ENCODE measurements around the gene SLC66A2.

SLC66A2 gene

DNA sequence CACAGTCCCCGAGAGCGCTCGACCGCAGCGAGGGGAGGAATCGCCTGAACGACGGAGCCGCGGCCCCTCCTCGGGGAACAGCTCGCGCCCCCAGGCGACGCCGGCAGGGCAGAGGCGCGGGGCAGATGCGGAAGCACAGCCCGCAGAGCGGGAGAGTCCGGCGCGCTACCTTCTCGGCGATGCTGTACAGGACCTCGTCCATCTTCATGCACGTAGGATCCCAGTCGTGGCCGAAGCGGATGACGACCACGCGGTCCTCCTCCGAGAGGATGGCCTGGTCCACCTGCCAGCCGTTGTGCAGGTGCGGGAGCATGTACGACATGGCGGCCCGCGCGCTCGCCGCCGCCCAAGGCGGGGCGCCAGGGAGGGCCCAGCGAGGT lies 36.6 kb upstream of the SLC66A2 start:
- Mint-ChIP-seq H3K27ac (peak overlapping the region; percentile 95 to 98 (median 98)), H3K4me1 (peaks cover 22% of the 10 kb centered on the region), H3K4me3 (peak overlapping the region; percentile 91 to 97 (median 95)), H3K27me3 (ENCODE audit: low read depth) (no peaks in the 10 kb centered on the region), H3K9me3 (no peaks in the 10 kb centered on the region), H3K36me3 (ENCODE audit: low read depth) (peaks cover 21% of the 10 kb centered on the region)
- TF ChIP-seq, protein P1, sequence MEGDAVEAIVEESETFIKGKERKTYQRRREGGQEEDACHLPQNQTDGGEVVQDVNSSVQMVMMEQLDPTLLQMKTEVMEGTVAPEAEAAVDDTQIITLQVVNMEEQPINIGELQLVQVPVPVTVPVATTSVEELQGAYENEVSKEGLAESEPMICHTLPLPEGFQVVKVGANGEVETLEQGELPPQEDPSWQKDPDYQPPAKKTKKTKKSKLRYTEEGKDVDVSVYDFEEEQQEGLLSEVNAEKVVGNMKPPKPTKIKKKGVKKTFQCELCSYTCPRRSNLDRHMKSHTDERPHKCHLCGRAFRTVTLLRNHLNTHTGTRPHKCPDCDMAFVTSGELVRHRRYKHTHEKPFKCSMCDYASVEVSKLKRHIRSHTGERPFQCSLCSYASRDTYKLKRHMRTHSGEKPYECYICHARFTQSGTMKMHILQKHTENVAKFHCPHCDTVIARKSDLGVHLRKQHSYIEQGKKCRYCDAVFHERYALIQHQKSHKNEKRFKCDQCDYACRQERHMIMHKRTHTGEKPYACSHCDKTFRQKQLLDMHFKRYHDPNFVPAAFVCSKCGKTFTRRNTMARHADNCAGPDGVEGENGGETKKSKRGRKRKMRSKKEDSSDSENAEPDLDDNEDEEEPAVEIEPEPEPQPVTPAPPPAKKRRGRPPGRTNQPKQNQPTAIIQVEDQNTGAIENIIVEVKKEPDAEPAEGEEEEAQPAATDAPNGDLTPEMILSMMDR (IDR thresholded peaks at IDR 0.05; ENCODE audit: unreplicated experiment in 3 of 3) = peak in 1 of 3 experiments; percentile 28

DNA sequence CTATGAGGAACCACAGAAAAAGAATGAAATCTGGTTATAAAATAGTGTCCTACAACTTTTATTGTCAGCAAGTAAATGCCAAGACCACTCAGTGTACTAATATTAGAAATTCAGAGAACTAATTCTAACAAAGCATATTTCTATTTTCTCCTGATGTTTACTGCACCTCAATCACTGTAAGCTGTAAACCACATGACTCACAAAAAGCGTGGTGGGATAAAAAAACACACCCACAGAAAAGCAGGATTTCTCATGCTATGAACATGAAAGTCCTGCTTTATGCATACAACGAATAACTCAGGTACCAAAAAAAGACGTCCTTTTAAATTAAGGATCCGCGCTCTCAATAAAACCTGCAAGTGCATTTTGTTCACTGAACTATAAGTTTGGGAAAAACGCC lies 36.1 kb upstream of the SLC66A2 start:
- peaks cover 22% of the 10 kb centered on the region for H3K36me3 Mint-ChIP-seq (ENCODE audit: low read depth)
- H3K27me3 Mint-ChIP-seq (ENCODE audit: low read depth) = no peaks in the 10 kb centered on the region
- H3K4me1 Mint-ChIP-seq = peaks cover 23% of the 10 kb centered on the region
- peak overlapping the region; percentile 77 to 98 (median 90) for H3K27ac Mint-ChIP-seq
- TF ChIP-seq, protein P1 (IDR thresholded peaks at IDR 0.05; ENCODE audit: unreplicated experiment in 3 of 3) = no peak
- peak overlapping the region; percentile 91 to 95 (median 94) for H3K4me3 Mint-ChIP-seq
- H3K9me3 Mint-ChIP-seq = no peaks in the 10 kb centered on the region

- Mint-ChIP-seq H3K9me3 (no peaks in the 10 kb centered on the region), H3K4me3 (peak overlapping the region; percentile 91 to 95 (median 94)), H3K27me3 (ENCODE audit: low read depth) (no peaks in the 10 kb centered on the region), H3K4me1 (peaks cover 30% of the 10 kb centered on the region), H3K27ac (peak overlapping the region; percentile 65 to 90 (median 77)), H3K36me3 (ENCODE audit: low read depth) (peaks cover 28% of the 10 kb centered on the region)
- TF ChIP-seq, protein P1 (IDR thresholded peaks at IDR 0.05; ENCODE audit: unreplicated experiment in 3 of 3) = no peak
These were observed 35.3 kb upstream of the SLC66A2 start for GRCh38 chr18:79986726-79987125.

GRCh38 chr18:79985172-79985571 lies 33.7 kb upstream of the SLC66A2 start:
- H3K9me3 Mint-ChIP-seq = no peaks in the 10 kb centered on the region
- H3K36me3 Mint-ChIP-seq (ENCODE audit: low read depth) = peaks cover 33% of the 10 kb centered on the region
- H3K27me3 Mint-ChIP-seq (ENCODE audit: low read depth) = no peaks in the 10 kb centered on the region
- H3K27ac Mint-ChIP-seq = no peak overlapping the region
- TF ChIP-seq, protein P1 (IDR thresholded peaks at IDR 0.05; ENCODE audit: unreplicated experiment in 3 of 3) = no peak
- peaks cover 36% of the 10 kb centered on the region for H3K4me1 Mint-ChIP-seq
- H3K4me3 Mint-ChIP-seq = peak overlapping the region in 2 of 3 experiments; percentile 29 to 80

DNA sequence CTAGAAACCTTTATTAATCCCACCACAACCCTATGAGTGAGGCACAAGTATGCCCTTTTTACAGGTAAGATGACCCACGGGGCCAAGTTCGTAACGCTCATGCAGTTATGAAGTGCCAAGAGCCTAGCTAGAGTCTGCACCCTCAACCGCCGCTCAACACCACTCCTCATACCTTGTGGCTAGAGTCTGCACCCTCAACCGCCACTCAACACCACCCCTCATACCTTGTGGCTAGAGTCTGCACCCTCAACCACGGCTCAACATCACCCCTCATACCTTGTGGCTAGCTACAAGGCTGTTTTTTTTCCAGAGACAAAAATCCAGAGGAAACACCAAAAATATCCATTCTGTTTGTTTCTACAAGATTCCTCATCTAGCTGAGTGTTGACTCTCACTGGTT lies 32.3 kb upstream of the SLC66A2 start:
- TF ChIP-seq, protein P1 (IDR thresholded peaks at IDR 0.05; ENCODE audit: unreplicated experiment in 3 of 3) = no peak
- Mint-ChIP-seq H3K4me3 (no peak overlapping the region), H3K27me3 (ENCODE audit: low read depth) (no peaks in the 10 kb centered on the region), H3K27ac (no peak overlapping the region), H3K4me1 (peaks cover 36% of the 10 kb centered on the region), H3K36me3 (ENCODE audit: low read depth) (peaks cover 41% of the 10 kb centered on the region), H3K9me3 (no peaks in the 10 kb centered on the region)

GRCh38 chr18:79983253-79983652 lies 31.8 kb upstream of the SLC66A2 start:
- Mint-ChIP-seq H3K27me3 (ENCODE audit: low read depth) (no peaks in the 10 kb centered on the region), H3K36me3 (ENCODE audit: low read depth) (peaks cover 41% of the 10 kb centered on the region), H3K4me1 (peaks cover 36% of the 10 kb centered on the region), H3K9me3 (no peaks in the 10 kb centered on the region), H3K4me3 (no peak overlapping the region), H3K27ac (no peak overlapping the region)
- TF ChIP-seq, protein P1 (IDR thresholded peaks at IDR 0.05; ENCODE audit: unreplicated experiment in 3 of 3) = no peak

Measured in nephron (organoid).